CD14-positive monocyte (primary cell): ENCODE data around the gene RGS11. TPM values are rescaled to one million over a fixed set of nuclear protein-coding genes. Genes with fewer than 3 reads are reported as not detected.

ENCODE experiments used
- DNase-seq, 3 donors: peaks; one replicate each; pipeline ENCODE4 v3.0.0-alpha.2; 2011 to 2022
- H2AFZ ChIP-seq: 2 replicates; pipeline ENCODE4 v1.6.0; 2012; ENCODE audit warnings: mild to moderate bottlenecking, low read depth, low read length, inconsistent platforms; ENCODE audit not compliant: insufficient read depth, poor library complexity, severe bottlenecking
- H3K27ac ChIP-seq, 2 donors: 1 replicate in 1 of 2; 2 replicates in 1 of 2; pipeline ENCODE4 v1.5.1; 2012 to 2013; ENCODE audit warnings: low read length in 2 of 2, control low read depth in 1 of 2, inconsistent platforms in 1 of 2, low read depth in 1 of 2, mild to moderate bottlenecking in 1 of 2
- H3K27me3 ChIP-seq, 2 donors: one replicate each; pipeline versions ENCODE4 v1.6.0 to v1.6.1; 2011 to 2013; ENCODE audit warnings: low read length in 2 of 2; ENCODE audit not compliant: control insufficient read depth in 2 of 2, insufficient read depth in 2 of 2
- H3K36me3 ChIP-seq, 2 donors: replicated peaks in 1 of 2; 1 replicate in 1 of 2; 2 replicates in 1 of 2; pipeline versions ENCODE4 v1.5.1 to v1.6.1; 2012 to 2013; ENCODE audit warnings: low read length in 2 of 2, control low read depth in 1 of 2, inconsistent platforms in 1 of 2, mild to moderate bottlenecking in 1 of 2; ENCODE audit not compliant: insufficient read depth in 2 of 2, control insufficient read depth in 1 of 2
- H3K4me1 ChIP-seq, 2 donors: 1 replicate in 1 of 2; 2 replicates in 1 of 2; pipeline versions ENCODE4 v1.5.1 to v1.6.1; 2012 to 2013; ENCODE audit warnings: low read length in 2 of 2, control low read depth in 1 of 2, inconsistent platforms in 1 of 2, mild to moderate bottlenecking in 1 of 2, moderate library complexity in 1 of 2; ENCODE audit not compliant: insufficient read depth in 2 of 2, control insufficient read depth in 1 of 2
- H3K4me2 ChIP-seq: replicated peaks from 2 replicates; pipeline ENCODE3; 2012; ENCODE audit warnings: low read length, moderate library complexity, mild to moderate bottlenecking; ENCODE audit not compliant: poor library complexity, severe bottlenecking; ENCODE audit errors: extremely low read depth
- H3K4me3 ChIP-seq, 3 experiments: fragments of 200-600 bp in 1 of 3; sonication (generic) in 1 of 3; replicated peaks in 1 of 3; 1 replicate in 2 of 3; 2 replicates in 1 of 3; pipeline ENCODE4 v1.5.1; 2011 to 2013; ENCODE audit warnings: low read length in 3 of 3, mild to moderate bottlenecking in 3 of 3, control low read depth in 2 of 3, low read depth in 2 of 3, inconsistent platforms in 1 of 3, moderate library complexity in 1 of 3
- H3K79me2 ChIP-seq: 2 replicates; pipeline ENCODE4 v1.6.0; 2012; ENCODE audit warnings: mild to moderate bottlenecking, control low read depth, inconsistent platforms, low read length, moderate library complexity; ENCODE audit not compliant: insufficient read depth
- H3K9ac ChIP-seq: 2 replicates; pipeline ENCODE4 v1.6.0; 2017; ENCODE audit warnings: low read length, mild to moderate bottlenecking; ENCODE audit not compliant: insufficient read depth, poor library complexity, severe bottlenecking
- H3K9me3 ChIP-seq, 2 donors: replicated peaks in 1 of 2; 1 replicate in 1 of 2; 2 replicates in 1 of 2; pipeline versions ENCODE4 v1.5.1 to v1.6.1; 2012 to 2013; ENCODE audit warnings: low read length in 2 of 2, control low read depth in 1 of 2; ENCODE audit not compliant: control insufficient read depth in 1 of 2, insufficient read depth in 1 of 2
- H4K20me1 ChIP-seq: 2 replicates; pipeline ENCODE4 v1.6.0; 2012; ENCODE audit warnings: mild to moderate bottlenecking, low read length, control low read depth, moderate library complexity; ENCODE audit not compliant: insufficient read depth
- H3K27ac Mint-ChIP-seq, 7 donors: one replicate each; pipeline ENCODE4 v1.8.0; 2020; ENCODE audit warnings: mild to moderate bottlenecking in 7 of 7, mixed read lengths in 7 of 7, moderate library complexity in 6 of 7, inconsistent platforms in 2 of 7
- H3K27me3 Mint-ChIP-seq, 3 donors: one replicate each; pipeline ENCODE4 v1.8.0; 2021 to 2022; ENCODE audit warnings: low read depth in 3 of 3, mild to moderate bottlenecking in 3 of 3, mixed read lengths in 3 of 3, moderate library complexity in 3 of 3, inconsistent platforms in 1 of 3
- H3K36me3 Mint-ChIP-seq, 2 donors: one replicate each; pipeline ENCODE4 v1.8.0; 2020; ENCODE audit warnings: mixed read lengths in 2 of 2, inconsistent platforms in 1 of 2, mild to moderate bottlenecking in 1 of 2
- H3K4me1 Mint-ChIP-seq: one replicate; pipeline ENCODE4 v1.8.0; 2020; ENCODE audit warnings: mild to moderate bottlenecking, mixed read lengths
- H3K4me3 Mint-ChIP-seq, 2 donors: one replicate each; pipeline ENCODE4 v1.8.0; 2020; ENCODE audit warnings: mild to moderate bottlenecking in 2 of 2, mixed read lengths in 2 of 2, moderate library complexity in 1 of 2
- H3K9me3 Mint-ChIP-seq, 7 donors: one replicate each; pipeline ENCODE4 v1.8.0; 2020 to 2022; ENCODE audit warnings: mixed read lengths in 7 of 7, mild to moderate bottlenecking in 6 of 7, moderate library complexity in 6 of 7, inconsistent platforms in 2 of 7
- CTCF ChIP-seq: fragments of 200-600 bp; IDR thresholded peaks from one replicate; pipeline ENCODE4 v1.8.0; 2022; ENCODE audit warnings: antibody characterized with exemption, mild to moderate bottlenecking
- WGBS: methylation state at CpG from one replicate; pipeline ENCODE4 v1.1.5; 2013; ENCODE audit warnings: missing lambda C conversion rate; ENCODE audit not compliant: insufficient coverage; 5-methylcytosine and 5-hydroxymethylcytosine counted together
- intact Hi-C, 2 donors: fragments of 100-400 bp; cut with micrococcal nuclease; formaldehyde crosslinking; loops; one replicate each; pipeline versions ENCODE4 v1.15.0 to v1.15.1; 2023
- polyA plus RNA-seq, 3 donors: library from polyadenylated mRNA; depleted of rRNA in 1 of 3; unstranded in 2 of 3; stranded (reverse) in 1 of 3; fragments of 300-500 nt in 2 of 3; fragments of >200 nt in 1 of 3; fragmentation: Illumina TruSeq in 2 of 3; gene quantifications; 1 replicate in 2 of 3; 2 replicates in 1 of 3; pipeline ENCODE4 v1.2.3, GENCODE V29; 2012 to 2021

RGS11 gene
- polyA plus RNA-seq, 3 donors: 0.07 TPM; not detected in 2

- Histone ChIP-seq H3K36me3 (no peaks in the 10 kb centered on the region), H3K9me3 (peaks cover 0 to 12% of the 10 kb centered on the region in 2 donors), H3K4me3 (no peak within 1 kb of the TSS), H3K27me3 (peaks cover 9 to 46% of the 10 kb centered on the region in 2 donors), H3K79me2 (no peaks in the 10 kb centered on the region), H4K20me1 (no peaks in the 10 kb centered on the region), H2AFZ (no peak within 1 kb of the TSS), H3K27ac (no peak within 1 kb of the TSS), H3K4me1 (no peaks in the 10 kb centered on the region), H3K9ac (no peak within 1 kb of the TSS), H3K4me2 (peak within 1 kb of the TSS; percentile 22)
- intact Hi-C loops: no loop called here
- under 1% methylated on average over 54 of the region's 54 CpGs for WGBS
- DNase-seq: no peak
- no peak within 1 kb of the TSS for H3K27ac Mint-ChIP-seq
- peak within 1 kb of the TSS in 1 of 2 donors; percentile 64 for H3K4me3 Mint-ChIP-seq
- peaks cover 2% of the 10 kb centered on the region for H3K4me1 Mint-ChIP-seq
- H3K27me3 Mint-ChIP-seq: peaks cover 39 to 62% (median 55%) of the 10 kb centered on the region in 3 donors
- no peaks in the 10 kb centered on the region for H3K36me3 Mint-ChIP-seq
- peaks cover 0 to 12% (median 5%) of the 10 kb centered on the region in 7 donors for H3K9me3 Mint-ChIP-seq
- no peak for TF ChIP-seq CTCF
These were observed 4.8 kb upstream of the RGS11 start, which contains the start of gene ARHGDIG for GRCh38 chr16:280552-280951. Gene ARHGDIG, plus strand, starts transcription at chr16:280591. Its CDS starts 90 bp downstream, at chr16:280681.

- Histone ChIP-seq H3K4me1 (peaks cover 3 to 4% of the 10 kb centered on the region in 2 donors), H2AFZ (no peak overlapping the region), H3K4me3 (no peak overlapping the region), H3K4me2 (no peak overlapping the region), H3K9ac (no peak overlapping the region), H3K79me2 (no peaks in the 10 kb centered on the region), H3K27me3 (peaks cover 9 to 50% of the 10 kb centered on the region in 2 donors), H4K20me1 (no peaks in the 10 kb centered on the region), H3K27ac (no peak overlapping the region), H3K36me3 (no peaks in the 10 kb centered on the region), H3K9me3 (peaks cover 0 to 12% of the 10 kb centered on the region in 2 donors)
- Mint-ChIP-seq H3K36me3 (no peaks in the 10 kb centered on the region), H3K27ac (no peak overlapping the region), H3K9me3 (peaks cover 0 to 7% (median 4%) of the 10 kb centered on the region in 7 donors), H3K4me1 (peaks cover 2% of the 10 kb centered on the region), H3K27me3 (peaks cover 43 to 66% (median 58%) of the 10 kb centered on the region in 3 donors), H3K4me3 (peak overlapping the region in 1 of 2 donors; percentile 10)
- 9% methylated on average over 47 of the region's 47 CpGs for WGBS
- no peak for TF ChIP-seq CTCF
- no peak for DNase-seq
- intact Hi-C loops: no loop called here
These were observed 4.3 kb upstream of the RGS11 start for GRCh38 chr16:280005-280460.
